NB4 (cell line): ENCODE measurements around the gene LMNTD1.

Experiments used
- DNase-seq: peaks from one replicate; pipeline ENCODE4 v3.0.0; 2010; ENCODE audit warnings: low read depth
- H3K4me3 ChIP-seq: one replicate; pipeline ENCODE4 v1.5.1; 2011; ENCODE audit warnings: mild to moderate bottlenecking, low read depth, low read length, moderate library complexity
- MYC ChIP-seq: IDR thresholded peaks from 2 replicates; pipeline ENCODE4 v1.6.1; 2011; ENCODE audit warnings: low read depth, low read length
- POLR2A ChIP-seq: IDR thresholded peaks from 2 replicates; pipeline ENCODE4 v1.6.1; 2011; ENCODE audit warnings: mild to moderate bottlenecking; ENCODE audit not compliant: insufficient read length; ENCODE audit errors: extremely low read depth
- TF ChIP-seq, protein P1 (sequence below): IDR thresholded peaks from 2 replicates; pipeline ENCODE4 v1.6.1; 2011; ENCODE audit warnings: low read depth, low read length
- TF ChIP-seq, protein P2 (sequence below): IDR thresholded peaks from one replicate; pipeline ENCODE4 v1.5.1; 2012; ENCODE audit warnings: low read depth, low read length

LMNTD1 gene

GRCh38 chr12:25449007-25449406 is 104.1 kb downstream of the LMNTD1 start:
- no peak for DNase-seq
- TF ChIP-seq POLR2A (no peak), MYC (no peak)
- TF ChIP-seq, protein P1, sequence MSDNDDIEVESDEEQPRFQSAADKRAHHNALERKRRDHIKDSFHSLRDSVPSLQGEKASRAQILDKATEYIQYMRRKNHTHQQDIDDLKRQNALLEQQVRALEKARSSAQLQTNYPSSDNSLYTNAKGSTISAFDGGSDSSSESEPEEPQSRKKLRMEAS, result no peak
- TF ChIP-seq, protein P2, sequence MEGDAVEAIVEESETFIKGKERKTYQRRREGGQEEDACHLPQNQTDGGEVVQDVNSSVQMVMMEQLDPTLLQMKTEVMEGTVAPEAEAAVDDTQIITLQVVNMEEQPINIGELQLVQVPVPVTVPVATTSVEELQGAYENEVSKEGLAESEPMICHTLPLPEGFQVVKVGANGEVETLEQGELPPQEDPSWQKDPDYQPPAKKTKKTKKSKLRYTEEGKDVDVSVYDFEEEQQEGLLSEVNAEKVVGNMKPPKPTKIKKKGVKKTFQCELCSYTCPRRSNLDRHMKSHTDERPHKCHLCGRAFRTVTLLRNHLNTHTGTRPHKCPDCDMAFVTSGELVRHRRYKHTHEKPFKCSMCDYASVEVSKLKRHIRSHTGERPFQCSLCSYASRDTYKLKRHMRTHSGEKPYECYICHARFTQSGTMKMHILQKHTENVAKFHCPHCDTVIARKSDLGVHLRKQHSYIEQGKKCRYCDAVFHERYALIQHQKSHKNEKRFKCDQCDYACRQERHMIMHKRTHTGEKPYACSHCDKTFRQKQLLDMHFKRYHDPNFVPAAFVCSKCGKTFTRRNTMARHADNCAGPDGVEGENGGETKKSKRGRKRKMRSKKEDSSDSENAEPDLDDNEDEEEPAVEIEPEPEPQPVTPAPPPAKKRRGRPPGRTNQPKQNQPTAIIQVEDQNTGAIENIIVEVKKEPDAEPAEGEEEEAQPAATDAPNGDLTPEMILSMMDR, result no peak
- no peak overlapping the region for H3K4me3 ChIP-seq

DNA sequence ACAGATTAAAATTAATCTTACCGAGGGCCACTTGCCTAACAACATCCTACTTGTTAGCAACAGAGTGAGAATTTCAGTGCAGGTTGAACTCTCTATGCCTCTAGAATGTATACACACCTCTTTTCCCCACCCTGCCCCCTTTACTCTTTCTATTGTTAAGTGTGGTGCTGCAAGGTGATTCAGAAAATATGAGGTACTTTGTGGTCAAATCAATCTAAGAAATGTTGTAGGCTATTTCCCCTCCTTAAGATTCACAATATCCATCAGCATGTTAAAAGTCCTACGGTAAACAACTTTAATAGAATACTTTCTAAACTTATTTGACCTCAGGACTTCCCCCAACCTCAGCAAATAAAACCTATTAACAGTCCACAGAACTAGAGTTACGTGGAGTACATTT is 106.0 kb downstream of the LMNTD1 start:
- TF ChIP-seq POLR2A (no peak), MYC (no peak)
- TF ChIP-seq, protein P2, result no peak
- TF ChIP-seq, protein P1, result no peak
- DNase-seq, result no peak
- no peak overlapping the region for H3K4me3 ChIP-seq

DNA sequence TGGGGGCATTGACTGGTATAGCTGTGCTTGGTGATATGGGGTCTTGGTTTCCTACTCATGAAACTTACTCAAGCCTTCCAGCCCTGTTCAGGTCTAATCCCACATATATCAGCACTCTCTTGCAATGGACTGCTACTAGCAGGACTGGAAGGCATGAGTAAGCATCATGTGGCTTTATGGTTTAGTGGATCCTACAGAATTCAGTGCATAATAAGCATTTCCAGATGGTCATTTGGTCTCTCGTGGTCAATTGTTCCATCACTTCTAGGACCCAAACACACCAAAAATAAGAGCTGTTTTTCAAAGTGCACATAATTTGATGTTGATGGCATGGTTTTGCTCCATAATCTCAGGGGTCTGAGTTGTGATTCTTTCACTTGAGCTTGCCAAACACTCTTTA is 114.4 kb downstream of the LMNTD1 start:
- no peak for TF ChIP-seq POLR2A
- TF ChIP-seq, protein P1, result no peak
- no peak for TF ChIP-seq MYC
- TF ChIP-seq, protein P2, result no peak
- no peak for DNase-seq

DNA sequence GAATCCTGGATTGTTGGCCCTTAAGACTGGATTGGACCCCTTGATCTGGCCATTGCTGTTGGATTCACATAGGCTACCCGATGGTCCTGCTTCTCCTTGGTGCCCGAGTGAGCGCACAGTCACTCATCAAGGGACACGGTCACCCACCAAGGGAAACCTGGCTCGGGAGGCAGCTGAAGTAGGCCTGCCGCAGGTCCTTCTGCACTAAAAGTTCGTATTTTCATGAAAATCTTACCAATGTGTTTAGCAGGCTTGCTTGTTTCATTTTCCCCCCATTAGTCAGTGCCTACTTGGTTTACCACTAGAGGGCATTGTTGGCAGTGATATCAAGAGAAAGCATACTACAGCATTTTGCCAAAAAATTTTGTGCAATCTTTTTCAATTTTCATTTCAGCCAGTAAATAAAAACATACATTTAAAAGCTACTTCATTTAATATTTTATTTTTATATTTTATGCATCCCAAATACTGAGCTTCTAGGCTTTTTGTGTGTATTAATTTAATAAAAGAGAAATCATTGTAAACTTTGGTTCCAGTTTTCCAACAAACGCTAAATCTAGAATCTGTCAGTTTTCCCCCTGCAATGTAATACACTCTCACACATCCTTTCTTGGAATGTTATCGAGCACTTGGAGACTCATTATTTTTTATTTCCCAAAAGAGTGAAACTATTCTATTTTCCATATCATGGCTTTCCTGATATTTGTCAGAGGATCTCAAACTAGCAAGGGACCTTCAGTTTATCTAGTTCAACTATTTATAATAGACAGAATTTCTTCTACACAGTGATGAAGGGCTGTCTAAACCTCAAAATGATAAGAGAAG is 116.7 kb downstream of the LMNTD1 start:
- DNase-seq, result peak; percentile 89
- TF ChIP-seq, protein P2, result peak; percentile 98
- no peak for TF ChIP-seq MYC
- H3K4me3 ChIP-seq, result peak overlapping the region; percentile 15

More for the DNA sequence above, 114.4 kb downstream of the LMNTD1 start:
- no peak overlapping the region for H3K4me3 ChIP-seq

DNA sequence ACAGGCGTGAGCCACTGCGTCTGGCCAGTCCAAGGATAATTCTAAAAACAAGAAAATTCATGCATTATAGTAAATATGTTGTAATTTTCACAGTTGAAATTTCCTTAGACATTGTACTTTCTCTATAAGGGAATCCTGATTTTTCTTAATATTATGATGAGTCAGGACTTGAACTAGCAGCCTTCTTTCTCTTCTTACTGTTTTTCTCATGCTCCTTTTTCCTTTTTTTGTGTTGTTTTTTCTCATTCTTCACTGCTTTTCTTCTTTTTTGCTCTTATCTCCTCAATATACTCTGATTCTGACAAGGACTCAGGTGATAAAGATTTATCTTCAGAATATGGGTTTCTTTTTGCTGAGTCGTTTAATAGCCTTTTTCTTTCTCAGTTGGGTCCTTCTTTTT is 117.7 kb downstream of the LMNTD1 start:
- TF ChIP-seq, protein P2, result no peak
- TF ChIP-seq, protein P1, result no peak
- no peak for TF ChIP-seq MYC
- no peak overlapping the region for H3K4me3 ChIP-seq
- no peak for DNase-seq

DNA sequence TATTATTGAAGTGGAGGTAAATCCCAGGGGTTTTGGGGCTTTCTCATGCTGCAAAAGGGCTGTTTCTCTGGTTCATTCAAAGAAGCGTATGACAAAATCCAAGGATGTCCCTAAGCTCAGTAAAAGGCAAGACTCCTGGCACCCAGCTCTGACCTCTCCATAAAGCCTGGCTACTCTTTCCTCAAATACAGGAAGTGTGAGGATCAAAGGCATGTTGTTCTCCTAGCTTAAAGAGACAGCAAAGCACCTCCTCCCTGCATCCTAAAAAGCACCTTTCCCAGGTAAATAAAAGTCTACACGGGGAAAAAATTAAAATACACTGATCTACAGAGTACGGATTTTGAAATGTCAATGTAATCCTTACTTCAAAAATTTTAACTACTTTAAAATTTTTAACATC is 118.6 kb downstream of the LMNTD1 start:
- no peak for DNase-seq
- TF ChIP-seq MYC, result no peak
- TF ChIP-seq, protein P1, result no peak
- TF ChIP-seq, protein P2, result no peak
- TF ChIP-seq POLR2A, result no peak
- no peak overlapping the region for H3K4me3 ChIP-seq
